Hepatocyte (in vitro differentiated cells): Measurements from ENCODE around the gene SLC9A4. TPM values are rescaled to one million over a fixed set of nuclear protein-coding genes. Genes with fewer than 3 reads are reported as not detected.

ENCODE experiments used
- DNase-seq: peaks from one replicate; pipeline ENCODE4 v3.0.0-alpha.2; 2016; ENCODE audit warnings: low spot score
- H2AFZ ChIP-seq: fragments of 200-600 bp; sonication (generic); 2 replicates; pipeline ENCODE4 v1.6.0; 2016; ENCODE audit warnings: antibody characterized with exemption, mild to moderate bottlenecking
- H3K27ac ChIP-seq: fragments of 200-600 bp; sonication (generic); 2 replicates; pipeline ENCODE4 v1.5.1; 2016; ENCODE audit warnings: mild to moderate bottlenecking
- H3K27me3 ChIP-seq: fragments of 200-600 bp; sonication (generic); 2 replicates; pipeline ENCODE4 v1.6.1; 2016
- H3K36me3 ChIP-seq: fragments of 200-600 bp; sonication (generic); replicated peaks from 2 replicates; pipeline ENCODE4 v1.5.1; 2016; ENCODE audit warnings: low read depth; ENCODE audit not compliant: insufficient read depth
- H3K4me1 ChIP-seq: fragments of 200-600 bp; sonication (generic); 2 replicates; pipeline ENCODE4 v1.5.1; 2016; ENCODE audit warnings: mild to moderate bottlenecking, moderate library complexity; ENCODE audit not compliant: insufficient read depth
- H3K4me2 ChIP-seq: fragments of 200-600 bp; sonication (generic); 2 replicates; pipeline ENCODE4 v1.6.0; 2016
- H3K4me3 ChIP-seq: fragments of 200-600 bp; sonication (generic); 2 replicates; pipeline ENCODE4 v1.5.1; 2016; ENCODE audit warnings: mild to moderate bottlenecking
- H3K79me2 ChIP-seq: fragments of 200-600 bp; sonication (generic); 2 replicates; pipeline ENCODE4 v1.6.0; 2017; ENCODE audit warnings: mild to moderate bottlenecking
- H3K9me2 ChIP-seq: fragments of 200-600 bp; sonication (generic); replicated peaks from 2 replicates; pipeline ENCODE4 v1.6.0; 2017; ENCODE audit warnings: mild to moderate bottlenecking; ENCODE audit not compliant: insufficient read depth
- H3K9me3 ChIP-seq: fragments of 200-600 bp; sonication (generic); 2 replicates; pipeline ENCODE4 v1.5.1; 2016; ENCODE audit warnings: low read depth, mild to moderate bottlenecking
- H4K20me1 ChIP-seq: fragments of 200-600 bp; sonication (generic); 2 replicates; pipeline ENCODE4 v1.6.0; 2016; ENCODE audit warnings: mild to moderate bottlenecking; ENCODE audit not compliant: insufficient read depth, poor library complexity, severe bottlenecking
- CTCF ChIP-seq: fragments of 200-600 bp; sonication (generic); IDR thresholded peaks from 2 replicates; pipeline ENCODE4 v1.5.1; 2016; ENCODE audit warnings: antibody characterized with exemption, mild to moderate bottlenecking; ENCODE audit not compliant: poor library complexity
- EZH2 ChIP-seq: fragments of 200-600 bp; sonication (generic); IDR thresholded peaks from 2 replicates; pipeline ENCODE4 v1.6.1; 2016; ENCODE audit warnings: antibody characterized with exemption, mild to moderate bottlenecking, borderline replicate concordance
- EZH2phosphoT487 ChIP-seq: fragments of 200-600 bp; sonication (generic); IDR thresholded peaks from one replicate; pipeline ENCODE4 v1.6.1; 2018; ENCODE audit warnings: antibody characterized with exemption, mild to moderate bottlenecking, low read depth, moderate library complexity; ENCODE audit not compliant: unreplicated experiment, severe bottlenecking
- WGBS: methylation state at CpG from one replicate; pipeline ENCODE4 v1.1.6; 2016; ENCODE audit warnings: low lambda C conversion rate; ENCODE audit errors: missing lambda C conversion rate; 5-methylcytosine and 5-hydroxymethylcytosine counted together
- polyA plus RNA-seq: library from polyadenylated mRNA; unstranded; fragments of >200 nt; fragmentation: Nextera tagmentation; extraction: Ambion mirVana; gene quantifications from 2 replicates; pipeline ENCODE4 v1.2.1, GENCODE V29; 2016
- total RNA-seq: library from RNA; depleted of rRNA; stranded (reverse); fragments of >200 nt; gene quantifications from 2 replicates; pipeline ENCODE4 v1.2.3, GENCODE V29; 2014

Gene SLC9A4
- total and polyA plus RNA-seq, 2 experiments from 2014 or later, result 0.80 to 1.6 TPM

DNA sequence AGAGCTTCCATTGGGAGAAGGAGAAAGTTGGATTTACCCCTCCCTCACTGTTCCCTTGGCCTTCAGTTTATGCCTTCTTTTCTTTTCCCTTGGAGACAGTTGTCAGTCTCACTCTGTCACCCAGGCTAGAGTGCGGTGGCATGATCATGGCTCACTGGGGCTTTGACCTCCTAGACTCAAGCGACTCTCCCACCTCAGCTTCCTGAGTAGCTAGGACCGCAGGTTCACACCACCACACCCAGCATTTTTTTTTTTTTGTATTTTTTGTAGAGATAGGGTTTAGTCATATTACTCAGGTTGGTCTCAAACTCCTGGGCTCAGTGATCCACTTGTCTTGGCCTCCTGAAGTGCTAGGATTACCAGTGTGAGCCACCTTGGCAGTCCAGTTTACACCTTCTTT is 49.9 kb downstream of the SLC9A4 start:
- Histone ChIP-seq H3K4me1 (no peaks in the 10 kb centered on the region), H2AFZ (no peak overlapping the region), H3K9me2 (no peaks in the 10 kb centered on the region), H3K27me3 (no peaks in the 10 kb centered on the region), H3K4me2 (no peak overlapping the region), H3K79me2 (no peaks in the 10 kb centered on the region), H3K36me3 (no peaks in the 10 kb centered on the region), H4K20me1 (no peaks in the 10 kb centered on the region), H3K4me3 (no peak overlapping the region), H3K27ac (no peak overlapping the region), H3K9me3 (no peaks in the 10 kb centered on the region)
- DNase-seq, result no peak
- TF ChIP-seq EZH2phosphoT487, result no peak
- TF ChIP-seq EZH2, result no peak
- no peak for TF ChIP-seq CTCF
- 92% methylated on average over 3 of the region's 3 CpGs for WGBS

DNA sequence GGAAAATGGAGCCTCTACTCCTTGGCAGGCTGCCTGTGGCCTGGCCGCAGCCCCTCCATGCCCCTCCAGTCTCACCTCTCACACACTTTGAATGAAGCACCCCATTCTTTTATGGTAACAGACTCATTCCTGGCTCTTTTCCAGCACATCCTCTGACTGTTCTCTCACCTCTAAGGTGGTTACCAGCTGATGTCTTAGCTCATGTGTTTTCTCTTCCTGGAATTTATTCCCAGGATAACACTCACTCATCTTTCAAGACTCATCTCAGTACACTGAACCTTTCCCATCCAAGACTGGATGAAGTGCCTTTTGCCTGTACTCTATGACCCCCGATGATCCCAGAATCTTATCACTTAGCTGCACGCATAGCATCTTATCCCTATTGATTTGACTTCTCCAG is 50.6 kb downstream of the SLC9A4 start:
- DNase-seq, result no peak
- H3K27me3 ChIP-seq, result no peaks in the 10 kb centered on the region
- no peaks in the 10 kb centered on the region for H4K20me1 ChIP-seq
- no peaks in the 10 kb centered on the region for H3K9me3 ChIP-seq
- no peaks in the 10 kb centered on the region for H3K4me1 ChIP-seq
- H3K36me3 ChIP-seq, result no peaks in the 10 kb centered on the region
- 56% methylated on average over 3 of the region's 3 CpGs for WGBS
- H3K4me3 ChIP-seq, result no peak overlapping the region
- TF ChIP-seq EZH2 (no peak), EZH2phosphoT487 (no peak), CTCF (no peak)
- no peak overlapping the region for H2AFZ ChIP-seq
- no peaks in the 10 kb centered on the region for H3K9me2 ChIP-seq
- no peaks in the 10 kb centered on the region for H3K79me2 ChIP-seq
- no peak overlapping the region for H3K27ac ChIP-seq
- H3K4me2 ChIP-seq, result no peak overlapping the region

- Histone ChIP-seq H3K79me2 (no peaks in the 10 kb centered on the region), H4K20me1 (no peaks in the 10 kb centered on the region), H3K9me3 (no peaks in the 10 kb centered on the region), H3K9me2 (no peaks in the 10 kb centered on the region), H3K4me3 (no peak overlapping the region), H3K27ac (no peak overlapping the region), H3K4me2 (no peak overlapping the region), H3K36me3 (no peaks in the 10 kb centered on the region), H3K4me1 (no peaks in the 10 kb centered on the region), H3K27me3 (no peaks in the 10 kb centered on the region), H2AFZ (no peak overlapping the region)
- TF ChIP-seq CTCF (no peak), EZH2 (no peak), EZH2phosphoT487 (no peak)
- DNase-seq, result no peak
Measured at GRCh38 chr2:102527086-102527485, 54.1 kb downstream of the SLC9A4 start.

DNA sequence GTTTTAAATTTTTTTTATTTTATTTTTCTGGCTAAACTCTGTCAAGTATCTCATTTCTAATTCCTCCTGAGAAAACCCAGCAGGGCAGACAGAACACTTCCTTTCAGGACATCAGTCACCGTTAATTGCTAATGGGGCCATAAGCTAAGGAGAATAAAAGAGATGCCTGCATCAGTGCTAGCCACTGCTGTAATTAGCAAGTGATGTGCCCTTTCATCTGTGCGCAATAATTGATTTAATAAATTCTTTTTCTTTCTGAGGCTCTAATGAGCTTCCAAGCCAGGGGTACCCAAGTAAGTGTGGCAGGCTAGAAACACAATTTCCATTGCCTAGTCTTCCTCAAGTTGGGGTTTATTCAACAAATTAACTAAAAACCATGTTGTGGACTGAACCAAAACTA is 65.5 kb downstream of the SLC9A4 start:
- no peak overlapping the region for H3K4me2 ChIP-seq
- H3K4me1 ChIP-seq, result no peaks in the 10 kb centered on the region
- no peak overlapping the region for H3K27ac ChIP-seq
- H2AFZ ChIP-seq, result no peak overlapping the region
- no peaks in the 10 kb centered on the region for H4K20me1 ChIP-seq
- H3K36me3 ChIP-seq, result no peaks in the 10 kb centered on the region
- H3K4me3 ChIP-seq, result no peak overlapping the region
- H3K27me3 ChIP-seq, result no peaks in the 10 kb centered on the region
- H3K79me2 ChIP-seq, result no peaks in the 10 kb centered on the region
- no peaks in the 10 kb centered on the region for H3K9me2 ChIP-seq
- TF ChIP-seq CTCF (no peak), EZH2 (no peak), EZH2phosphoT487 (no peak)
- DNase-seq, result no peak
- H3K9me3 ChIP-seq, result no peaks in the 10 kb centered on the region
- WGBS, result 30% methylated on average over 2 of the region's 2 CpGs
